ENCODE measurements around the gene CDKN2AIP.

DNA sequence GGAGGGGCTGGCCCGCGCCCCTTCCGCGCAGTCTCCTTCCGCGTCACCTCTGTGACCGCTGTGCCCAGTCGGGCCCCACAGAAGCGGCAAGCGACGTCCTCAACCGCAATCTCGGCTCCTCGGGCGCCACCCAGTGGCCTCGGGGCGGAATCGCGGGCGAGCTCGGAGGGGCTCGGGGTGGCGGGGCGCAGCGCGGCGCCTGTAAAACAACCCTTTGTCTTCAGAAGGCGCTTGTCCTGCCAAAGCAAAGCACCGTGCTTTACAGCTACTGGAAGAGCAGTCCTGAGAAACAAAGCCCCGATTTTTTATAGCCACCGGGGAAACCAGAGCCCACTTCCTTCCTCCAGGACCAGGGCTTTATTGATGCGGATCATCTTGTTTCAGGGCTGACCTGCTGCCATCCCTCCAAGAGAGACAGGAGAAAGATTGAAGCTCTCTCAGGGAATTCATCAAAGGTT lies 37.3 kb upstream of the CDKN2AIP start:
- TF ChIP-seq EZH2 (IDR thresholded peaks at IDR 0.05; ENCODE audit: borderline replicate concordance) (no peak), EZH2phosphoT487 (IDR thresholded peaks at IDR 0.05; ENCODE audit: low read depth, severe bottlenecking, unreplicated experiment) (no peak)
- TF ChIP-seq, protein P1, sequence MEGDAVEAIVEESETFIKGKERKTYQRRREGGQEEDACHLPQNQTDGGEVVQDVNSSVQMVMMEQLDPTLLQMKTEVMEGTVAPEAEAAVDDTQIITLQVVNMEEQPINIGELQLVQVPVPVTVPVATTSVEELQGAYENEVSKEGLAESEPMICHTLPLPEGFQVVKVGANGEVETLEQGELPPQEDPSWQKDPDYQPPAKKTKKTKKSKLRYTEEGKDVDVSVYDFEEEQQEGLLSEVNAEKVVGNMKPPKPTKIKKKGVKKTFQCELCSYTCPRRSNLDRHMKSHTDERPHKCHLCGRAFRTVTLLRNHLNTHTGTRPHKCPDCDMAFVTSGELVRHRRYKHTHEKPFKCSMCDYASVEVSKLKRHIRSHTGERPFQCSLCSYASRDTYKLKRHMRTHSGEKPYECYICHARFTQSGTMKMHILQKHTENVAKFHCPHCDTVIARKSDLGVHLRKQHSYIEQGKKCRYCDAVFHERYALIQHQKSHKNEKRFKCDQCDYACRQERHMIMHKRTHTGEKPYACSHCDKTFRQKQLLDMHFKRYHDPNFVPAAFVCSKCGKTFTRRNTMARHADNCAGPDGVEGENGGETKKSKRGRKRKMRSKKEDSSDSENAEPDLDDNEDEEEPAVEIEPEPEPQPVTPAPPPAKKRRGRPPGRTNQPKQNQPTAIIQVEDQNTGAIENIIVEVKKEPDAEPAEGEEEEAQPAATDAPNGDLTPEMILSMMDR (IDR thresholded peaks at IDR 0.05; ENCODE audit: poor library complexity), result peak; percentile 99
